A549 treated with GW870086 at 1 μM for 4 hours (cell line): ENCODE measurements around the gene LFNG. TPM values are rescaled to one million over a fixed set of nuclear protein-coding genes. Genes with fewer than 3 reads are reported as not detected.

Source experiments
- total RNA-seq: library from RNA; stranded (reverse); fragments of 200-300 nt; extraction: Qiagen RNA extraction; gene quantifications from 5 replicates; pipeline ENCODE4 v1.2.3, GENCODE V29; 2022; ENCODE audit warnings: low read depth

LFNG gene, protein sequence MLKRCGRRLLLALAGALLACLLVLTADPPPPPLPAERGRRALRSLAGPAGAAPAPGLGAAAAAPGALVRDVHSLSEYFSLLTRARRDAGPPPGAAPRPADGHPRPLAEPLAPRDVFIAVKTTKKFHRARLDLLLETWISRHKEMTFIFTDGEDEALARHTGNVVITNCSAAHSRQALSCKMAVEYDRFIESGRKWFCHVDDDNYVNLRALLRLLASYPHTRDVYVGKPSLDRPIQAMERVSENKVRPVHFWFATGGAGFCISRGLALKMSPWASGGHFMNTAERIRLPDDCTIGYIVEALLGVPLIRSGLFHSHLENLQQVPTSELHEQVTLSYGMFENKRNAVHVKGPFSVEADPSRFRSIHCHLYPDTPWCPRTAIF
- 15.4 to 26.6 TPM (median 25.4 TPM) in 5 replicates for total RNA-seq

DNA sequence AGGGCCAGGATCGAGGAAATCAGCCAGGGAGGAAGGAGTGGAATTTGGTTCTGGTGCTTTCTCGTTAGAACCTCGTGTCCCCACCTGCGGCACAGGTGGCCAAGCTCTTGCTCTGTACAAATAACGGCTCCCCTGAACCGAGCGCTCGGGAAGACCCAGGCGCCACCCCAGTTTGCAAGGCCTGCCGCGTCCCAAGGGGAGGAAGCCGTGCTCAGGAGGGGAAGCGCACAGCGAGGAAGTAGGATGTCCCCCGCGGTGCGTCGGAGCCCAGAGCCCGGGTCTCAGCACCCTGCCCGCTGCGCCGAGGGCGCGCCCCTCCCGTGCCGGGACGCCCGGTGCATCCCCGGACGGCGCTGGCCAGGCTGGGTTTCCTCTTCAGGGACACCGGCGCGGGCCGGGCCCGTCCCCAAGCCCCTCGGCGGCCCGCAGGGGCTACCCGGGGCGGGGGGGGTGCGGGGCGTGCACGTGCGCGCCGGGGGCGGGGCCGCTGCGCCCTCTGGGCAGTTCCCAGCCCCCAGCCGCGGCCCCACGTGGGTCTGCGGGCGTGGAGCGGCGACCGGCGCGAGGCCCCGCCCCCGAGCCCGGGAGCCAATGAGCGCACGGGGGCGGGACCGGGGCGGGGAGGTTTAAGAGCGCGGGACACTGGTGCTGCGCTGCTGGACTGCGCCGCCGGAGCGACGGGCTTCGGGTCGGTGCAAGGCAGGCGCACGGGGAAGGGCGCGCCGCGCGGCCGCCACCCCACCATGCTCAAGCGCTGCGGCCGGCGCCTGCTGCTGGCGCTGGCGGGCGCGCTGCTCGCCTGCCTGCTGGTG is at the start of gene LFNG:
Gene LFNG (plus strand): TSS at position 656 of the 812 bp plus-strand sequence. CDS start 88 bp downstream, at position 744.

DNA sequence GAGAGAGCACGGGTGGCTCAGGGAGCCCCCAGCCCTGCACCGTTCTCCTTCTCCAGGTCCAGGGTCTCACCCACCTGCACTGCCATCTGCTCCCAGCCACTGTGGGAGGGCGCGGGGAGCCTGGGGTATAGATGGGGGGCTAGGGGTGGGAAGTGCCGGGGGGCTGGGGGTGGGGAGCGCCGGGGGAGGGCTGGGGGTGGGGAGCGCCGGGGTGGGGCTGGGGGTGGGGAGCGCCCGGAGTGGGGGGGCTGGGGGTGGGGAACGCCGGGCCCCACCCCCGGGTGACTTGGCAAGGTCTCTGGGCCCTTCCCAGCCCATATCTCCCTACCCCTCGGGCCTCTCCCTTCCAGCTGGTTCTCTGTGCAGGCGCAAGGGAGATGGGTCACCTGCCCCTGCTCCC is 43.3 kb upstream of the LFNG start, which contains the start of gene GRIFIN:
Gene GRIFIN (minus strand): TSS at position 101 of the 400 bp plus-strand sequence. CDS start 15 bp downstream, at position 86.

DNA sequence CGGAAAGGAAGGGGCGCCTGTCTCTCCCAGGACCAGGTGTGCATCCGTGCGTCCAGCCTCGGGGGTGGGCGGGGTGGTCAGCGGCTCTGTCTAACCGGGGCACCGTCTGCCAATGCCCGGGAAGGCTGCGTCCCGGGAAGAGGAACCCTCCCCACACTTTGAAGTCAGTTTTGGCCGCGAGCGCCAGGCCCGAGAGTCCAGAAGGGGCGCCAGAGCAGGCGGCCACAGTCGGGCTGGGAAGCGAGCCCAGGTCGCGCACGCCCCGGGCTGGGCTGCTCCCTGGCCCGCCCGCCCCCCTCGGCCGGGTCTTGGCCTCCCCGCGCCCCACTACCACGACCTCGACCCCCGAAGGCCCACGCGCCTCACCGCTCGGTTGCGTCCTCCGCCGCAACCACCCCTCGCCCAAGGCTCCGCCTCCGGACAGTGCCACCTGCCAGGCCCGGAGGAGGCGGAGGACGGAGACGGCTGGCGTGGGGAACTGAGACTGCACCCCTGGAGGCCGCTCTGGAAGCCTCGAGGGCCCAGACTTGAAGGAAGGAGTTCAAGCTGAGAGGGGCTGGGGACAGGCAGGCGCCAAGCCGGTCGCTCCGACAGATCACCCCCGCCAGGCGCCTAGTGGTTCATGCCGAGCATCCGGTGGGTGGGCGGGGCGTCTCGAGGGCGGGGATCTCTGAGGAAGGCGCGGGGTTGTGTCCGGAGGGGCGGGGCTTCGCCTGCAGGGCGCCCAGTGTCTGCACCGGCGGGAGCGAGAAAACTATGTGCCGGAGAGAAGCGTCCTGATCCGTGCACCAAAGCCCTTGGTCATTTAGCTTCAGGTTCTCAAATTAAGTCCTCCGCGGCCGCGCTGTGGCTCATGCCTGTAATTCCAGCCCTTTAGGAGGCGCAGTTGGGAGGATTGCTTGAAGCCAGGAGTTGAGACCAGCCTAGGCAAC is 35.8 kb downstream of the LFNG start, which contains the start of gene BRAT1:
Gene BRAT1 (minus strand): TSS at position 404 of the 932 bp plus-strand sequence. CDS start 1,093 bp downstream, outside the sequence.

DNA sequence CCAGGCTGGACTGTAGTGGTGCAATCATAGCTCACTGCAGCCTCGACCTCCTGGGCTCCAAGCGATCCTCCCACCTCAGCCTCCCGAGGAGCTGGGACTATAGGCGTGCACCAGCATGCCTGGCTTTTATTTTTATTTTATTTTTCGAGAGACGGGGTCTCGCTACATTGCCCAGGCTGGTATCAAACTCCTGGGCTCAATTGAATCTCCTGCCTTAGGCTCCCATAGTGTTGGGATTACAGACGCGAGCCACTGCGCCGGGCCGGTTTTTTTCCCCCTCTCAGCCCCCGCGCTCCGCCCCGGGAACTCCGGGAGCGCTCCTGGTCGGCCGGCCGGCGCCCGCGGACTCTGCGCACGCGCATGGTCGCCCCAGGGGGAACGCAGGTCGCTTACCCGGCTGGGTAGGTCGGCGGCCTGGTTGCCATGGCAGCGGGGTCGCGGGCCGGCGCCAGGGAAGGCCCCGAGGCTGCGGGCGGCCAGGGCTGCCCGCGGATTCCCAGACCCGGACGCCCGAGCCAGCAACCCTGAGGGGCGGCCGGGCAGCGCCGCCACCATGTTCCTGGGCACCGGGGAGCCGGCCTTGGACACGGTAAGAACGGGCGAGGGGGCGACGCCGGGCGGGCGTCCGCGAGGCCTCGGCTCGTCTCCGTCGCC is 39.2 kb downstream of the LFNG start, which contains the start of gene IQCE:
Gene IQCE (plus strand): TSS at position 351 of the 654 bp plus-strand sequence. CDS start 203 bp downstream, at position 554.

Other genes starting within 250 kb of the LFNG start
- gene SNX8, start 205.3 kb upstream of the LFNG start, total RNA-seq = 49.3 to 121 TPM (median 97.7 TPM) in 5 replicates
- 222 to 248 TPM (median 229 TPM) in 5 replicates for gene EIF3B, start 164.9 kb upstream of the LFNG start, total RNA-seq
- gene CHST12, start 116.2 kb upstream of the LFNG start, total RNA-seq = 9.0 to 13.4 TPM (median 12.1 TPM) in 5 replicates
- gene GRIFIN, start 43.4 kb upstream of the LFNG start, total RNA-seq = not detected in 5 replicates
- 23.1 to 37.7 TPM (median 33.0 TPM) in 5 replicates for gene BRAT1, start 35.8 kb downstream of the LFNG start, total RNA-seq
- gene IQCE, start 39.2 kb downstream of the LFNG start, total RNA-seq = 10.5 to 13.7 TPM (median 11.7 TPM) in 5 replicates
- gene TTYH3, start 112.2 kb downstream of the LFNG start, total RNA-seq = 37.1 to 57.9 TPM (median 52.9 TPM) in 5 replicates
- 0.02 to 0.05 TPM (median 0.03 TPM) in 3 of 5 replicates, not detected in the others for gene AMZ1, start 168.4 kb downstream of the LFNG start, total RNA-seq